ENCODE results near the gene NCAPH2. TPM values are rescaled to one million over a fixed set of nuclear protein-coding genes. Genes with fewer than 3 reads are reported as not detected.

The NCAPH2 gene
- total and polyA plus RNA-seq, 2 of the 13 experiments (the other 11 are each of a cell fraction or from before 2014, with no cell fraction given): 28.1 to 64.4 TPM

- TF ChIP-seq MED8 (CRISPR knock-in tag; IDR thresholded peaks at IDR 0.05; ENCODE audit: insufficient replicate concordance) (peak; percentile 60), ELK4 (CRISPR knock-in tag; IDR thresholded peaks at IDR 0.05; ENCODE audit: borderline replicate concordance) (0 out of 2 replicates have a peak, but pooled peaks have one; percentile 51), ZFP36L2 (CRISPR knock-in tag; IDR thresholded peaks at IDR 0.05) (no peak), MXD4 (CRISPR knock-in tag; IDR thresholded peaks at IDR 0.05) (peak; percentile 70; the same call in 1 of the 2 replicates), YEATS2 (CRISPR knock-in tag; IDR thresholded peaks at IDR 0.05; ENCODE audit: borderline replicate concordance) (peak; percentile 95), IRF2 (CRISPR knock-in tag; IDR thresholded peaks at IDR 0.05) (peak; percentile 65), MBNL3 (CRISPR knock-in tag; conservative IDR thresholded peaks at IDR 0.05) (no peak), CEBPG (CRISPR knock-in tag; IDR thresholded peaks at IDR 0.05) (peak; percentile 69), ZNF567 (CRISPR knock-in tag; IDR thresholded peaks at IDR 0.05; ENCODE audit: borderline replicate concordance) (no peak), ARNT2 (CRISPR knock-in tag; IDR thresholded peaks at IDR 0.05; ENCODE audit: low read depth) (no peak), GABPA (IDR thresholded peaks at IDR 0.05; ENCODE audit: low read depth, low read length) (peak; percentile 73), GABPA (CRISPR knock-in tag; IDR thresholded peaks at IDR 0.05; ENCODE audit: low read depth) (peak; percentile 93), CBX5 (CRISPR knock-in tag; IDR thresholded peaks at IDR 0.05; ENCODE audit: borderline replicate concordance) (peak; percentile 70; the same call in 1 of the 2 replicates), ZFP82 (CRISPR knock-in tag; IDR thresholded peaks at IDR 0.05; ENCODE audit: borderline replicate concordance) (no peak), ZC3H13 (CRISPR knock-in tag; IDR thresholded peaks at IDR 0.05) (0 out of 2 replicates have a peak, but pooled peaks have one; percentile 42), ZNF317 (CRISPR knock-in tag; IDR thresholded peaks at IDR 0.05) (0 out of 2 replicates have a peak, but pooled peaks have one; percentile 25), KDM2A (CRISPR knock-in tag; IDR thresholded peaks at IDR 0.05; ENCODE audit: borderline replicate concordance, low read depth) (peak; percentile 67; the same call in 1 of the 2 replicates), NKX3-1 (CRISPR knock-in tag; IDR thresholded peaks at IDR 0.05) (peak; percentile 42; the same call in 1 of the 2 replicates), UBTF (CRISPR knock-in tag; IDR thresholded peaks at IDR 0.05) (0 out of 2 replicates have a peak, but pooled peaks have one; percentile 9)
- TF ChIP-seq, protein P1, sequence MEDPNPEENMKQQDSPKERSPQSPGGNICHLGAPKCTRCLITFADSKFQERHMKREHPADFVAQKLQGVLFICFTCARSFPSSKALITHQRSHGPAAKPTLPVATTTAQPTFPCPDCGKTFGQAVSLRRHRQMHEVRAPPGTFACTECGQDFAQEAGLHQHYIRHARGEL (CRISPR knock-in tag; IDR thresholded peaks at IDR 0.05): no peak
- TF ChIP-seq, protein P2, sequence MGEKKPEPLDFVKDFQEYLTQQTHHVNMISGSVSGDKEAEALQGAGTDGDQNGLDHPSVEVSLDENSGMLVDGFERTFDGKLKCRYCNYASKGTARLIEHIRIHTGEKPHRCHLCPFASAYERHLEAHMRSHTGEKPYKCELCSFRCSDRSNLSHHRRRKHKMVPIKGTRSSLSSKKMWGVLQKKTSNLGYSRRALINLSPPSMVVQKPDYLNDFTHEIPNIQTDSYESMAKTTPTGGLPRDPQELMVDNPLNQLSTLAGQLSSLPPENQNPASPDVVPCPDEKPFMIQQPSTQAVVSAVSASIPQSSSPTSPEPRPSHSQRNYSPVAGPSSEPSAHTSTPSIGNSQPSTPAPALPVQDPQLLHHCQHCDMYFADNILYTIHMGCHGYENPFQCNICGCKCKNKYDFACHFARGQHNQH (CRISPR knock-in tag; IDR thresholded peaks at IDR 0.05): peak; percentile 44; the same call in 1 of the 2 replicates
- TF ChIP-seq, protein P3, sequence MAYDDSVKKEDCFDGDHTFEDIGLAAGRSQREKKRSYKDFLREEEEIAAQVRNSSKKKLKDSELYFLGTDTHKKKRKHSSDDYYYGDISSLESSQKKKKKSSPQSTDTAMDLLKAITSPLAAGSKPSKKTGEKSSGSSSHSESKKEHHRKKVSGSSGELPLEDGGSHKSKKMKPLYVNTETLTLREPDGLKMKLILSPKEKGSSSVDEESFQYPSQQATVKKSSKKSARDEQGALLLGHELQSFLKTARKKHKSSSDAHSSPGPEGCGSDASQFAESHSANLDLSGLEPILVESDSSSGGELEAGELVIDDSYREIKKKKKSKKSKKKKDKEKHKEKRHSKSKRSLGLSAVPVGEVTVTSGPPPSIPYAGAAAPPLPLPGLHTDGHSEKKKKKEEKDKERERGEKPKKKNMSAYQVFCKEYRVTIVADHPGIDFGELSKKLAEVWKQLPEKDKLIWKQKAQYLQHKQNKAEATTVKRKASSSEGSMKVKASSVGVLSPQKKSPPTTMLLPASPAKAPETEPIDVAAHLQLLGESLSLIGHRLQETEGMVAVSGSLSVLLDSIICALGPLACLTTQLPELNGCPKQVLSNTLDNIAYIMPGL (CRISPR knock-in tag; IDR thresholded peaks at IDR 0.05; ENCODE audit: borderline replicate concordance in 1 of 2, low read depth in 1 of 2): no peak; a peak in 1 of 4 replicates
Observed at GRCh38 chr22:50507991-50508884, at the start of gene NCAPH2 (continued).

Data from HepG2 (cell line).